ENCODE results near the gene CBLB.

The CBLB gene

GRCh38 chr3:105606016-105606415, 262.8 kb downstream of the CBLB start:
- DNase-seq (ENCODE audit: extremely low spot score, insufficient read length, low read depth): no peak

More at GRCh38 chr3:105606016-105606415, 262.8 kb downstream of the CBLB start:
- no peak for FAIRE-seq
